Astrocyte of the spinal cord (primary cell): ENCODE results near the gene FCN3.
A peak's percentile ranks its signal among the peaks of the same experiment; 100 is the strongest.

ENCODE experiments used
- DNase-seq: peaks from one replicate; pipeline ENCODE4 v3.0.0; 2011; ENCODE audit warnings: low read depth, low spot score
- H3K4me3 ChIP-seq: 2 replicates; pipeline ENCODE4 v1.5.1; 2011; ENCODE audit warnings: low read depth, mild to moderate bottlenecking, low read length, moderate library complexity
- in situ Hi-C: cut with HindIII; loops from 2 replicates; pipeline ENCODE4 v1.10.0; 2017; ENCODE audit warnings: low sequenced_read_pairs
- TF ChIP-seq, protein P1 (sequence below): IDR thresholded peaks from 2 replicates; pipeline ENCODE4 v1.5.1; 2012; ENCODE audit warnings: low read depth, mild to moderate bottlenecking, low read length, inconsistent platforms

The FCN3 gene

DNA sequence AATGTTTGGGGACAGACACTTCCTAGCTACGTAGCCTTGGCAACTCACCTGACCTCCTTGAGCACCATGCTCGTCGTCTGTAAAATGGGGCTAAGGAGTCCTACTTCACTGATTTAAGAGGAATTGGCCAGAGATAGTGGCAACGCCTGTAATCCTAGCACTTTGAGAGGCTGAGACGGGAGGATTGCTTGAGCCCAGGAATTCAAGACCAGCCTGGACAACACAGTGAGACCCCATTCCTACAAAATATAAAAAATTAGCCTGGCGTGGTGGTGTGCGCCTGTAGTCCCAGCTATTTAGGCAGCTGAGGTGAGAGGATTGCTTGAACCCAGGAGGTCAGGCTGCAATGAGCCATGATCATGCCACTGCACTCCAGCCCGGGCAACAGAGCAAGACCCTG lies 28.3 kb downstream of the FCN3 start:
- TF ChIP-seq, protein P1, sequence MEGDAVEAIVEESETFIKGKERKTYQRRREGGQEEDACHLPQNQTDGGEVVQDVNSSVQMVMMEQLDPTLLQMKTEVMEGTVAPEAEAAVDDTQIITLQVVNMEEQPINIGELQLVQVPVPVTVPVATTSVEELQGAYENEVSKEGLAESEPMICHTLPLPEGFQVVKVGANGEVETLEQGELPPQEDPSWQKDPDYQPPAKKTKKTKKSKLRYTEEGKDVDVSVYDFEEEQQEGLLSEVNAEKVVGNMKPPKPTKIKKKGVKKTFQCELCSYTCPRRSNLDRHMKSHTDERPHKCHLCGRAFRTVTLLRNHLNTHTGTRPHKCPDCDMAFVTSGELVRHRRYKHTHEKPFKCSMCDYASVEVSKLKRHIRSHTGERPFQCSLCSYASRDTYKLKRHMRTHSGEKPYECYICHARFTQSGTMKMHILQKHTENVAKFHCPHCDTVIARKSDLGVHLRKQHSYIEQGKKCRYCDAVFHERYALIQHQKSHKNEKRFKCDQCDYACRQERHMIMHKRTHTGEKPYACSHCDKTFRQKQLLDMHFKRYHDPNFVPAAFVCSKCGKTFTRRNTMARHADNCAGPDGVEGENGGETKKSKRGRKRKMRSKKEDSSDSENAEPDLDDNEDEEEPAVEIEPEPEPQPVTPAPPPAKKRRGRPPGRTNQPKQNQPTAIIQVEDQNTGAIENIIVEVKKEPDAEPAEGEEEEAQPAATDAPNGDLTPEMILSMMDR: no peak
- DNase-seq: no peak
- in situ Hi-C loops: no loop called here
- H3K4me3 ChIP-seq: no peak overlapping the region

GRCh38 chr1:27345272-27345671 lies 29.4 kb downstream of the FCN3 start:
- TF ChIP-seq, protein P1: no peak
- in situ Hi-C loops: no loop called here
- DNase-seq: no peak
- H3K4me3 ChIP-seq: no peak overlapping the region

DNA sequence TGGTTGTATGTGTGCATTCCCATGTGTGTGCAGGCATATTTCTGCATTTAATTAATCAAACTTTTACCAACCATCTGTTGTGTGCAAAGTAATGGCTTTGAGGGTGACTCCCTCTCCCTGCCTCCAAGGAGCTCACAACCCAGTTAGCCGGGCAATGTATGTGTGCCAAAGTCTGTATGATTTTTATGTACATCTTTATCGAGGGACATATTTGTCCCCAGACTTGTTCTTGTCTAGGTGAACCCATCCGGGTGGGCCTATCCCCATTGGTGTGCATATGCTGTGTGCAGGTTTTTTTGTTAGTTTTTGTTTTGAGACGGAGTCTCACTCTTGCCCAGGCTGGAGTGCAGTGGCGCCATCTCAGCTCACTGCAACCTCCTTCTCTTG lies 31.0 kb downstream of the FCN3 start:
- DNase-seq: no peak
- no peak overlapping the region for H3K4me3 ChIP-seq
- TF ChIP-seq, protein P1: no peak
- in situ Hi-C loops: no loop called here

DNA sequence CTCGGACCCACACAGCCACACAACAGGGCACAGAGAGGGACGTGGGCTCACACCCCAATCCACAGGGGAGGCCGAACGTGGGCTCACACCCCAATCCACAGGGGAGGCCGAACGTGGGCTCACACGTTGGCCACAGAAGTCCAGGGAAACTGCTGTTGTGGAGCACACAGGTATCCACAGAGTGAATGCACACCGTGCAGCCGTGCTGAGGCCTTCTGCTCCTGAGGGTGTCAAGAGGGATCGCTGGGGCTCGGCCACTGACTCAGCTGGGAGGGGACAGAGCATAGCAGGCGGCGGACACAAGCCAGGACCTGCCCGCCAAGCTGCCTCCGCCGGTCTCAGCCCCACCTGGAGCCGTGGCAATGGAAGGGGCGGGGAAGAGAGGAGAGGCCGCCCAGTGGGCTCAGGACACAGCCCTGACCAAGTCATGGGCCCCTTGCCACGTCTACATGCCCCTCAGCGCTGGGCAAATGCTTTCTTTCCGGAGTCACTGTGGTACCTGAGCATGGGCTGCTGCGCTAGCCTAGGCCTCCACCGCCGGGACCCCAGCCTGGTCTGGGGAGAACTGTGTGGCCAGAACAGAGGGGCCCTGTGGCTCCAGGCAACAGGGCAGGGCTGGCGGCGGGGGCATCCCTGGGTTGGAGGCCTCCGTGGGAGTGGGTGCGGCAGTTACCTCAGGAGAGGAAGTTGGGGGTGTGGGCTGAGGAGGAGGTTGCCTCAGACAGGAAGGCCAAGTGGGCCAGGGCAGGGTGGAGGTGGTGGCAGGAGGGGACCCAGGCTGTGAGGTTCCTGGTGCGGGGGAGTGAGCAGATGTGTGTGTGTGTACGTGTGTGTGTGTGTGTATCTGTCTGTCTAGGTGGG lies 31.6 kb downstream of the FCN3 start:
- in situ Hi-C loops: no loop called here

GRCh38 chr1:27342391-27342777 lies 32.2 kb downstream of the FCN3 start:
- in situ Hi-C loops: no loop called here
- H3K4me3 ChIP-seq: no peak overlapping the region

More for the DNA sequence above, 31.6 kb downstream of the FCN3 start:
- no peak overlapping the region for H3K4me3 ChIP-seq
- DNase-seq: no peak
- TF ChIP-seq, protein P1: no peak

DNA sequence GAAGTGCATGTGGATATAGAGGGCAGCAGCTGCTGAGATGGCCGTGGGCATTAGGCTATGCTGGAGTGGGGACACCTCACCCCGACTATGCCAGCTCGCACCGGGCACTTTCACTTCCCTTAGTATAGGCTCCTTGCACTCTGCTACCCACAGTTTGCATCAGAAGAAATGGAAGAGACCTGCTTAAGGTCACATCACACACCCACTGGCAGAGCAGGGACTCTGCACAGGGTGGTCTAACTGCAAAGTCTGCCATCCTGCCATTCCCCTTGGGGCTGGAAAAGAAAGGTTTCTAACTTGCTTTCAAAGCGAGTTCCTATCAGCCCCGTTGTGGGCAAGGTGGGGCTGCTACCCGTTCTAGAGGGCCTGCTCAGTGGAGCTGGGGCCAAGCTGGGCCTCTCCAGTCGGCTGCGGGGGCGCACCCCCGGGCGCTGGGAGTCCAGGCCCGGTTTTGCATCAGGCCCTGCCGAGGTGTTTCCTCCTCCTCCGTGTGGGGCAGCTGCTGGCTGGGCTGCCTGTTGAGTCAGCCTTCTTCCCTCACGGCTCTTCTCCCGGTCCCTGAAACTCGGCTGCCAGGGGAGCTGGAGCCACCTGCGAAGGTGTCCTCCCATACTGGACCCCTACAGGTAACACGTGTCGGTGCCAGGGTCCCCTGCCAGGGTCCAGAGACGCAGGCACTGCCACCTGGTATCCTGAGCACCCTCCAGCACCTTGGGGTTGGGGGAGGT lies 32.9 kb downstream of the FCN3 start, which contains the start of gene SYTL1:
SYTL1 (plus strand) TSS at position 498 of the 728 bp plus-strand sequence. CDS start 3,313 bp downstream, outside the sequence.
- TF ChIP-seq, protein P1: no peak
- in situ Hi-C loops: no loop called here
- H3K4me3 ChIP-seq: no peak within 1 kb of the TSS
- peak; percentile 62 for DNase-seq

More at GRCh38 chr1:27342391-27342777, 32.2 kb downstream of the FCN3 start:
- no peak for DNase-seq
- TF ChIP-seq, protein P1: no peak
